ENCODE measurements around the gene PARP12.
A peak's percentile ranks its signal among the peaks of the same experiment; 100 is the strongest.
"Not testable (repeated sequence)": the region's sequence is repeated elsewhere in the genome, so short reads cannot be mapped to it uniquely, and the experiment has no call there.

PARP12 gene
- total RNA-seq = 125 reads per million, percentile 86 among the genes with 10 or more reads in this experiment

GRCh38 chr7:140062528-140063299, at the start of gene PARP12:
Gene PARP12 (minus strand): TSS chr7:140062951. CDS start chr7:140062847, 104 bp downstream.
- peak; percentile 80 for DNase-seq

- not testable (repeated sequence) for DNase-seq
Measured at GRCh38 chr7:140108777-140109176, 46.0 kb upstream of the PARP12 start.

DNA sequence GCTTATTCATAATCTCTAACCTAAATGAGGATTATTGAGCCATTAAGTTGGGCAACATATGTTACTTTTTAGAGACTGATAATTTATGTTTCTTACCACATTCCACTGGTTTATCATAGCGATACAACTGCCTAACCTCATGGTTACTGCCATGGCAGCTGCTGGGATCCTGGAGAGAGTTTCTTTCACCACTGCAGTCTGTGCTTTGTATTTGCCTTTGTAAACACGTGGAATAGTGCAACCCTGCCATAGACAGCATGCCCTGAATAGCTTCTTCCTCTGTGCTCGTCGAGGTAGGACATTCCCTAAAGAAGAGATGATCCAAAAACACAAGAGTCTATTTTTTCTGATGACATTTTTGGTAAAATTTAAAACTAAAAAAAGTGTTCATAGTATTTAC, 33.7 kb upstream of the PARP12 start:
- no peak for DNase-seq

DNA sequence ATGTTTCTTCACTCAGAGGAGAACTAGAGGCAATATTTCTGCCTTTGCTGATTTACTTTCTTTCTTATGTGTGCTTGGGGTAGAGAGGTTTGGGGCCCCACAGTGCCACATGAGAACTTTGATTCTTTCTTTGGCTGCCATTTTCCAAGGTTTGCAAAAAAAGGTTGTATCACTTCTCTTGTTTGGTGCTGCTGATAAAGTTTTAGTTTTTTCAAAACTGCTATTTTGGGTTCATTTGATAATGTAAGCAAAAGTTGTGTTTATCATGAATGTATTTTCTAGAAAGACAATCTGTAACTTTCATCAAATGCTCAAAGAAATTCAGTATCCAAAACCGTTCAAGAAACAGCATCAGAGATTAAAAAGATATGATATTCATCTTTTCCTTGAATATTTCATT, 30.6 kb upstream of the PARP12 start:
- DNase-seq = no peak

DNA sequence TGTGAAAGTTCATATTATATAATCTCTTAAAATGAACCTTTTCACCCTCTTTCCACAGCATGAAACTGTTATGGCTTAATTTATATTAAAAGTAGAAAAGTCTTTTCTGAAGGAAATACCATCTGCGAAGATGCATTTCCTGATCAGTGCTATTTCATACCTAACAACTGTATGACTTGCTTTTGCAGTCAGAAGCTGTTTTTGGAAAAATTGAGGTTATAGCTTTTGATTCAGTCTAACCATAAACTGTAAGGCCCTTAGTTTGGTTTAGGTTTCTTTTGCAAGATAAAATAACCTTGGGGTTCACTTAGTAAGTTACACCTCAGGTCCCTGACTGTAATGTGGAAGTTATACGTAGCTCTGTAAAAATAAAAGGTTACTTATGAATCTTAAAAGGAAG, 22.7 kb upstream of the PARP12 start:
- no peak for DNase-seq

GRCh38 chr7:140084972-140085371, 22.2 kb upstream of the PARP12 start:
- no peak for DNase-seq

DNA sequence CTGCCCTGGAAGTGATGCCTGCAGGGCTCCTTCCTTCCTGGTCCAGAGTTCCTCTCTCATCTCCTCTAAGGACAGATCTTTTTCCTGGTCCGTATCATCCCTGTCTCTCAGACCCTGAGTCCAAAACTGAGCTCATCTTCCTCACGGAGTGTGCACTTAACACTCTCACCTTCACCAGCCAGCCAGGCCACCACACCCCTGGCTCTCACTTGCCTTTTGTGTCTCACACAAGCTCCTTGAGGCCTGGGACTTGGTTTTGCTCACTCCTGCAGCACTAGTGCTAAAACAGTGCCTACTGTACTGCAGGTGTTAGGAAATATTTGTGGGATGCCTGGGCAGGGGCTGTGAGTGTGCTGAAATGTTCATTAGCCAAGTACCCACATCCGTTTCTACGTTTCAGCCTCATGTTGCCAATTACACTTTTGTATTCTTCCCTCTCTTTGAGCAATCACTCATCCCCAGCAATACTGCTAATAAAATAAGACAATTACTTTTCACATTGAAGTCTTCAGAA, 21.4 kb upstream of the PARP12 start:
- DNase-seq = no peak

DNA sequence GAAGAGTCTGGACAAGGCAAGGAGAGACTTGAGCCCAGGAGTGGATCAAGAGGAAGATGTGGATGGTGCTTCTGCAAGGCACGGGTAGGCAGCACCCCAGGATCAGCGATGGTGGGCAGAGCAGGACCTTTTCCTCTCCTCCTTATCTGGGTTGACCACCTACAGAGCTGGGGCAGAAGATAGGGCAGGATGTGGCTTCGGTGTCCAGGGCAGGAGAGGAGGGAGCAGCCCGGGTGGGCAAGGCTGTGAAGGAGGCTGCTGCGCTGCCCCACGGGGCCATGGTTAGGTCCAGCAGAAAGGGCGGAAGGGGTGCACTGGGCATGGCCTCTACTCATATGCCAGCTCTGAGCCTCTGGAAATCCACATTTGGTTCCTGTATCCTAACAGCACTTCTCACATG, 20.0 kb upstream of the PARP12 start:
- DNase-seq = no peak

- no peak for DNase-seq
Measured at GRCh38 chr7:140081774-140082425, 19.1 kb upstream of the PARP12 start.

GRCh38 chr7:140080919-140081318, 18.2 kb upstream of the PARP12 start:
- DNase-seq = no peak

GRCh38 chr7:140079121-140079536, 16.4 kb upstream of the PARP12 start:
- DNase-seq = no peak

- DNase-seq = no peak
Measured at GRCh38 chr7:140078392-140078791, 15.6 kb upstream of the PARP12 start.

DNA sequence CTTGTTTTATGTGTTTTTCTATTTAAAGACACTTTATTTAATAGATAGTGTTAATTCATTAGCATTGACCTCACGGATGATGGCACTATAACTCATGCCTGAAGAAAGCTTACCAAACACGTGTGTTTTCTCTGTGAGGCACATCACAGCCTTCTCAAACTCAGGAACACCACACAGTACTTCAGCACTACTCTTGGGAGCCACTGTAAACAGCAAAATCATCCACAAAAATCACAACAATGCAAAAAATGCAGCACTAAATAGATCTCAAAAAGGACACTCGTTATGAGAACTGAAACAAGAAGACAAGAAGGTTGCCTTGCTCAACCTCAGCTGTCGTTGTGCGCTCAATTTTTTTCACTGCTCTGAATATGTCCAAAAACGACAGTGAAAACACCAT, 12.0 kb upstream of the PARP12 start:
- no peak for DNase-seq

- DNase-seq = no peak
Measured at GRCh38 chr7:140070546-140070945, 7.8 kb upstream of the PARP12 start.

GRCh38 chr7:140069298-140069949, 6.7 kb upstream of the PARP12 start:
- no peak for DNase-seq

- DNase-seq = no peak
Measured at GRCh38 chr7:140068033-140068432, 5.3 kb upstream of the PARP12 start.

GRCh38 chr7:140067052-140067451, 4.3 kb upstream of the PARP12 start:
- no peak for DNase-seq

GRCh38 chr7:140062118-140062527, 628 bp downstream of the PARP12 start:
- peak; percentile 42 for DNase-seq

GRCh38 chr7:140061607-140061930, 1.2 kb downstream of the PARP12 start:
- DNase-seq = no peak

- no peak for DNase-seq
Measured at GRCh38 chr7:140060788-140061606, 1.8 kb downstream of the PARP12 start.

DNA sequence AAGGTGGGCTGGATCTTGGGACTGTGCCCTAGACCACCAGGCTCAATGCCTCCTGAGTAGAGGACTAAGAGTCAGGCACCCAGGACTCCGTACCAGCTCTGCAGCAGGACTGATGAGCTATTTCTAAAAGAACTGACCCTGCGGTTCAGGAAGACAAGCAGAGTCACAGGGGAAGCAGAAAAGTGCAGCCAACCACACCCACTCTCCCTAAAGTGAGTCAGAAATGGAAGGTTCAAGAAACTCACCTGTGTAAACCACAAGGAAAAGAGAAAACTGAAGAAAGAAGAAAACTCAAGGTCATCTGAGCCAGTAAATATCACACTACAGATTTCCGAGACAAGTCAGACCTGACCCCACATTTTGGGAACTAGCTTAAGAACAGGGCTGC, 2.5 kb downstream of the PARP12 start:
- no peak for DNase-seq

DNA sequence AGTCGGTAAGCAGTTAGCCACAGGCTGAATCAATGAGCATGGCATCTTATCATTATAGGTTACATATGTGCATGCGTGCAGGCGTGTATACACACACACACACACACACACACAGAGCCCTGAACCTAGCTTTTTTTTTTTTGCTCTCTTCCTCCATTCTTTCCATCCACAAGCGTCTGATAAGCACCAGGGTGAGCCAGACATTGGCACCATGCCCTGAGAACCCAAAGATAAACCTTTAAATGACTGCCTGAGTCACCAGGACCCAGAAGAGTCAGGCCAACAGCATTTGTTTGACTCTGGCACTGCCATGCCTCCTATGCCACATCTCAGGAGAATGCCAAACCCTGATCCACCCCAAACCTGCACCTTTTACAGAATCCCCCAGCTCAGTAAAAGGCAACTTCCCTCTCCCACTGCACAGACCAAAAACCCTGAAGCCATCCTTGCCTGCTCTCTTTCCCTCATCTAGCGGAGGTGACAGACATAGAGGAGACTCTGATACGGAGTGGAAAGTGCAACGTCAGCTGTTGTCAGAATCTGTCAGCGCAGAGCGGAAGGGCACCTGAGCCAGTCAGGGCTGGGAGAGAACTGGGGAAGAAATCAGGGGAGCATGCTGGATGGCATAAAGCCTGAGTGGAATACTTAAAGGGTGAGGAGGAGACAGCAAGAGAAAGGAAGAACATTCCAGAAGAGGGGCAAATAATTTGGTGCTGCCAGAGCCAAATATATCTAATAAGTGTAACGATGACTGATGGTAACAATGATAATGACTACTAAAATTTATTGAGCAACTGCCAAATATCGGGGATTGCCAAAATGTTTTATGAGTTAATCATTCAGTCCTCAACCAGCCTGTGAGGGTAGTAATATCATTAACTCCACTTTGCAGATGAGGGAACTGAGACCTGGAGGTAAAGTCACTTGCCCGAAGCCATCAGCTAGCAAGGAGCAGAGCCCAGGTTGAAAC, 3.2 kb downstream of the PARP12 start:
- DNase-seq = peak; percentile 44

Data from effector CD4-positive, alpha-beta T cell (primary cell).